ENCODE results near the gene ARHGEF35. TPM values are rescaled to one million over a fixed set of nuclear protein-coding genes. Genes with fewer than 3 reads are reported as not detected.
"Not testable (repeated sequence)": the region's sequence is repeated elsewhere in the genome, so short reads cannot be mapped to it uniquely, and the experiment has no call there.

Gene ARHGEF35
- total RNA-seq, 1 experiment from 2014 or later: 0.54 TPM

DNA sequence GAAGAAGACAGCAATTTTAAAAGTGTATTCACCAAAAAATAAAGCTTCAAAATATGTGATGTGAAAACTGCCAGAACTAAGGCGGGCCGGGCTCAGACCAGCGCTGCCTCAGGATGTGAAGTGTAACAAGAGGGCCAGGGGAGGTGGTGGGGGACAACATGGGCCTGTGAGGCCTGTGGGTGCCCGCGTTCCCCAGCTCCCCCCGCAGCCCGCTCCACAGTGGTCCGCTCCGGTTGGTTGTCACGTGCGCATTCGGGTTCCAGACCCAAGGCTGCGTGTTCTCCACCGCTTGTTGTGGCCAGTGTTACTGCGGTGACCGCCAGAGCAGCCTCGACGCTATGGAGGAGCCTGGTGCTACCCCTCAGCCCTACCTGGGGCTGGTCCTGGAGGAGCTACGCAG lies 12.5 kb downstream of the ARHGEF35 start, which contains the start of gene CTAGE4:
CTAGE4 (plus strand) TSS at position 301 of the 400 bp plus-strand sequence; CDS start at position 339, 38 bp downstream.
- not testable (repeated sequence) for DNase-seq (ENCODE audit: extremely low read depth, low read depth)

DNA sequence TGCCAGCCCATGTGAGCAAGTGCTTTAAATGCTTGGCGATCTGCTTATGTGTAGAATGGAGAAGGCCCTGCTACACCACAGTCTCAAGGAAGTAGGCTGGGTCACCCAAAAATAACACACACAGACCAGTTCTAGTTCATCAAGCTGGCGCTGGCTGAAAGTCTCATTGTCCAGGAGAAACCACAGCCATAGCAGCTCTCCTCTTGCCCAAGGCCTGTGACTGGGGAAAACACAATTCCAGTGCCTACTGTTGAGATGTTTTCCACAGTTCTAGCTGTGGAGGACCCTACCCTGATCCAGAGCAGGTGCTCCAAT lies 16.5 kb downstream of the ARHGEF35 start:
- DNase-seq (ENCODE audit: extremely low read depth, low read depth): not testable (repeated sequence)

DNA sequence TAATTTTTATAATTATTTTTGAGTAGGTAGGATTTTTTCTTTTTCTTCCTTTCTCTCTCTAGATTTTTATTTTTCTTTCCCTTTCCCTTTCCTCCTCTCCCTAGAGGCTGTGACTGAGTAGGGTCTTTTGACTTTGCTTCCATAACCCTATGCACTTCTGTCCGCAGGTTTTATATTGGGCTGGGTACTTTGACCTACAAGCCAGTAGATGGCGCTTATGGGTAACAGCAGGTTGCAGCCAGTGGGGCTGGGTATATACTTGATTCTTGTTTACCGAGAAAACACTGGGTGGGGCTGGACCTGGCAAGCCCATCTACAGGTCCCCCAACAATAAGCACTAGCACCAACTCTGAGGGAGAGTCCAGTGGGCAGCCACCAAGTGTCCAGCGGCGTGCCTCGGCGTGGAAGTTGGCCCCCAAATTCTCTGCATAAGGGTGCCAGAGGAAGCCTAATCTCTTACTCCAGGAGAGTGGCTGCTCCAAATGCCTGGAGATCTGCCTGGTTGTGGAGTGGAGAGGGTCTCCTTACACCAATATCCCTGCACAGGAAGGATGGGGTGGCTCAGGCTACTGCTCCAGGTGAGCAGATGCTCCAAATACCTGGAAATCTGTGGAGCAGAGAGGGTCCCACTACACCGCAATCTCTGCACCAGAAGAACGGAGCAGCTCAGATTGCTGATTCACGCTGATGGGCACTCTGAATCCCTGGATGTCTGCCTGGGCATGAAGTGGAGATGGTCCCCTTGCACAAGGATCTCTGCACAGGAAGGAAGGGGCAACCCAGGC lies 17.1 kb downstream of the ARHGEF35 start:
- not testable (repeated sequence) for DNase-seq (ENCODE audit: extremely low read depth, low read depth)

DNA sequence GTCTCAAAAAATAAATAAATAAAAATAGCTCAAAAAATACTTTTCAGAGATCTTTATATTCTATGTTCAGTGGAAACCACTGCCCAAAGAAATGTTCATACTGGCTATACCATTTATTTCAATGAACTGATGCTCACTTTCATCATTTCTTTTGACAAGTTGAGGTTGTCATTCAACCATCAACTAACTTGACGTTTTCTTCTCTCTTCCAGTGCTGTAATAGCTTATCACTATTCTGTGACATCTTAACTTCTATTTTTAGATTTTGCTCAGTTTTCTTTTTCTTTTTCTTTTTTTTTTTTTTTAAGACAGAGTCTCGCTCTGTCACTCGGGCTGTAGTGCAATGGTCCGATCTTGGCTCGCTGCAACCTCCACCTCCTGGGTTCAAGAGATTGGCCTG lies 21.0 kb downstream of the ARHGEF35 start:
- DNase-seq (ENCODE audit: extremely low read depth, low read depth): no peak

DNA sequence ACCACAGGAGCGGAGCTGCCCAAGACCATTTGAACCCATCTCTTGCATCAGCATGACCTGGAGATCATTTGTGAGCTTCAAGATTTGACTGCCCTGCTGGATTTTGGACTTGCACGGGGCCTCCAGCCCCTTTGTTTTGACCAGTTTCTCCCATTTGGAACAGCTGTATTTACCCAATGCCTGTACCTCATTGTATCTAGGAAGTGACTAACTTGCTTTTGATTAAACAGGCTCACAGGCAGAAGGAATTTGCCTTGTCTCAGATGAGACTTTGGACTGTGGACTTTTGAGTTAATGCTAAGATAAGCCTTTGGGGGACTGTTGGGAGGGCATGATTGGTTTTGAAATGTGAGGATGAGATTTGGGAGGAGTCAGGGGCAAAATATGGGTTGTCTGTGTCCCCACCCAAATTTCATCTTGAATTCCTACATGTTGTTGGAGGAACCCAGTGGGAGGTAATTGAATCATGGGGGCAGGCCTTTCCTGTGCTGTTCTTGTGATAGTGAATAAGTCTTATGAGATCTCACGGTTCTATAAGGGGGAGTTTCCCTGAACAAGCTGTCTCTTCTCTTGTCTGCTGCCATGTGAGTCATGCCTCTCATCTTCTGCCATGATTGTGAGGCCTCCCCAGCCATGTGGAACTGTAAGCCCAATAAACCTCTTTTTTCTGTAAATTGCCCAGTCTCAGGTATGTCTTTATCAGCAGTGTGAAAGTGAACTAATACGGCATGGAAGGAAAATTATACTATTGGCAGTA lies 23.9 kb downstream of the ARHGEF35 start:
- not testable (repeated sequence) for DNase-seq (ENCODE audit: extremely low read depth, low read depth)

DNA sequence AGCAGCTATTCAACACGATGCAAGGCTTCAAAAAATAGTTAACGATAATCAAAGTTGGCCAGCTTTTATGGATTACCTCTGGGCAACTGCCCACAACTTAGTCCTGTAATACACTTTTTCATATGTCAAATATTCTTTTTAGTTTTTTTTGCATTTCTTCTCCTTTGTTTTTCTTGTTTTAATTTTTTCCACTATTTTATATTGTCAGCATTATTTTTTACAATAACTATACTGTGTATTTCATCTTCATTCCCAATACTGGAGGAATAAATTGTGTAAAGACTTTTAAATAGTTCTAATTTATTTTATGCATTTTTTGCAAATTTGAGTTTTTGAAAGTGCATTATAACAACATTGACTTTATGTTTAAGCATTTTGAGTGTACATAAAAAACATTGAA lies 30.8 kb downstream of the ARHGEF35 start:
- DNase-seq (ENCODE audit: extremely low read depth, low read depth): no peak

DNA sequence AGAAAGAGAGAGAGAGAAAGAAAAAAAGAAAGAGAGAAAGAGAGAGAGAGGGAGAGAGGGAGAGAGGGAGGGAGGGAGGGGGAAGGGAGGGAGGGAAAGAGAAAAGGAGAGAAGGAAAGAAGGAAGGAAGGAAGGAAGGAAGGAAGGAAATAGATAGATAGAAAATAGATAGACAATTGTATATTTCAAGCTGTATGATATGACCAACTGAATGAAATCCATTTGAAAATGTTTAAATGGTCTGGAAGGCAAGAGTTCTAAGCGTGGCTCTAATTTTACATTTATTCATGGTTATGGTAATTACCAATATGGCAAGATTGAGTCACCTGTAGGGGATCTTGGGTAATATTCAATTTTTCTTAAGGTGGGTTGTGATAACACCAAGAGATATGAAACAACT lies 36.8 kb downstream of the ARHGEF35 start:
- DNase-seq (ENCODE audit: extremely low read depth, low read depth): no peak

DNA sequence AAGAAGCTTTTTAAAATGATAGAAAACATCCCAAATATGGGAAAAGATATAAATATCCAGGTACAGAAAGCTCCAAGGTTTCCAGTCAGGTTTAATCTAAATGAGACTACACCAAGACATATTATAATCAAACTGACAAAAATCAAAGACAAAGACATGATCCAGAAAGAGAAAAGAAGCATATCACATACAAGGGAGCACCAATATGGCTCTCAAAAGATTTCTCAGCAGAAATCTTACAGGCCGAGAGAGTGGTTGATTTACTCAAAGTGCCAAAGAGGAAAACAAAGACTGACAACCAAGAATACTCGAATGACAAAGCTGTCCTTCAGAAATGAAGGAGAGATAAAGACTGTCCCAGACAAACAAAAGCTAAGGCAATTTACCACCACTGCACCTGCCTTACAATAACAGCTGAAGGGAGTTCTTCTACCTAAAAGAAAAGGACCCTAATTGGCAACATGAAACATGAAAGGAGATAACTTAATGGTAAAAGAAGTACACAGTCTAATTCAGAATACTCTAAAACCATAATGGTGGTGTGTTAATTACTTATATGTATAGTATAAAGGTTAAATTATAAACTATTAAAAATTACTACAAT lies 47.3 kb downstream of the ARHGEF35 start:
- DNase-seq (ENCODE audit: extremely low read depth, low read depth): no peak

DNA sequence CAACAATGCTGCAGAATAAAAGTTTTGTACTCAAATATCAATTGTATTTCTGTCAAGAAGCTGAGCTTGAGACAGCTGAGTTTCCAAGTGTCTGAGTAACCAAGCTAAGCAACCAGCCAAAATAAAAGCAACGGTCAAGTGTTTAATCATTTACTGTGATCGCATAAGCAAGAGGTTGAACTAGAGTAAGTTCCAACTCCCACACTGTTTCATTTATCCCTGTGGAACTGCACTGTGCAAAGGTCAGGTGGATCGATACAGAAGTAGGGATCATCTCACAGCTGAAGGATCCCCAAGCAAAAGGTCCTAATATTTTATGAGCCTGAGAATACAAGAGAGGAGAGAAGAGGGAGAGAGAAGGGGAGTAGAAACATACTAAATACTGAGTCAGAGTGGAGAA lies 51.2 kb downstream of the ARHGEF35 start:
- DNase-seq (ENCODE audit: extremely low read depth, low read depth): no peak

DNA sequence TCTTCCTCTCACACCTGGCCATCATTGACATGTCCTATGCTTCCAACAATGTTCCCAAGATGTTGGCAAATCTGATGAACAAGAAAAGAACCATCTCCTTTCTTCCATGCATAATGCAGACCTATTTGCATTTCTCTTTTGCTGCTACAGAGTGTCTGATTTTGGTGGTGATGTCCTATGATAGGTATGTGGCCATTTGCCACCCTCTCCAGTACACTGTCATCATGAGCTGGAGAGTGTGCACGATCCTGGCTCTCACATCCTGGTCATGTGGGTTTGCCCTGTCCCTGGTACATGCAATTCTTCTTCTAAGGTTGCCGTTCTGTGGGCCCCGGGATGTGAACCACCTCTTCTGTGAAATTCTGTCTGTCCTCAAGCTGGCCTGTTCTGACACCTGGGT lies 53.4 kb downstream of the ARHGEF35 start:
- no peak for DNase-seq (ENCODE audit: extremely low read depth, low read depth)

DNA sequence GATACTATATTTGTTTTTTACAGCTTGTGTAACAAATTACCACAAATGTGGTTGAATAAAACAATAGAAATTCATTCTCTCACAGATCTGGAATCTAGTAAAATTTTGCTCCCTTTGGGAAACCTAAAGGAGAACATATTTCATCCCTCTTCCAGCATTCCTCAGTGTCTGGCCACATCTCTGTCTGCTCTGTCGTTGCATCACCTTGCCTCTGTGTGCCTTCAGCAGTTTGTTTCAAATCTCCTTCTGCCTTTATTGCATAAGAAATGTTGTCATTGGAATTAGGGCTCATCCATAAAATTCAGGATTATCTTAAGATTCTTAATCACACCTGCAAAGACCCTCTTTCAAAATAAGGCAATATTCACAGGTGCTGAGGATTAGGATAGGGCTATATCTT lies 58.1 kb downstream of the ARHGEF35 start:
- DNase-seq (ENCODE audit: extremely low read depth, low read depth): no peak

Other genes starting within 250 kb of the ARHGEF35 start
- gene OR2F1, start 241.0 kb downstream of the ARHGEF35 start, total RNA-seq (2014; rRNA removed; shearing (Covaris generic)): not detected in 2 replicates
- not detected in 2 replicates for gene OR6B1, start 195.5 kb downstream of the ARHGEF35 start, total RNA-seq (2014; rRNA removed; shearing (Covaris generic))
- not detected in 2 replicates for gene OR2A5, start 146.9 kb downstream of the ARHGEF35 start, total RNA-seq (2014; rRNA removed; shearing (Covaris generic))
- gene OR2A25, start 126.0 kb downstream of the ARHGEF35 start, total RNA-seq (2014; rRNA removed; shearing (Covaris generic)): not detected in 2 replicates
- not detected in 2 replicates for gene OR2A12, start 109.6 kb downstream of the ARHGEF35 start, total RNA-seq (2014; rRNA removed; shearing (Covaris generic))
- not detected in 2 replicates for gene OR2A2, start 86.2 kb downstream of the ARHGEF35 start, total RNA-seq (2014; rRNA removed; shearing (Covaris generic))
- gene OR2A14, start 72.7 kb downstream of the ARHGEF35 start, total RNA-seq (2014; rRNA removed; shearing (Covaris generic)): not detected in 2 replicates
- gene CTAGE4, start 12.4 kb downstream of the ARHGEF35 start, total RNA-seq (2014; rRNA removed; shearing (Covaris generic)): 0.12 TPM in 2 replicates
- gene OR2A42, start 43.8 kb upstream of the ARHGEF35 start, total RNA-seq (2014; rRNA removed; shearing (Covaris generic)): not detected in 2 replicates
- not detected in 2 replicates for gene OR2A7, start 69.0 kb upstream of the ARHGEF35 start, total RNA-seq (2014; rRNA removed; shearing (Covaris generic))
- gene CTAGE8, start 73.5 kb upstream of the ARHGEF35 start, total RNA-seq (2014; rRNA removed; shearing (Covaris generic)): 0.12 TPM in 1 of 2 replicates, not detected in the other
- gene OR2A1, start 116.6 kb upstream of the ARHGEF35 start, total RNA-seq (2014; rRNA removed; shearing (Covaris generic)): not detected in 2 replicates
- gene ARHGEF5, start 159.6 kb upstream of the ARHGEF35 start, total RNA-seq (2014; rRNA removed; shearing (Covaris generic)): 1.0 and 1.7 TPM in 2 replicates
- gene NOBOX, start 207.9 kb upstream of the ARHGEF35 start, total RNA-seq (2014; rRNA removed; shearing (Covaris generic)): not detected in 2 replicates

All from NCI-H460 (cell line).